Left ventricle myocardium inferior (tissue), 1 donor: ENCODE data around the gene TCL1A. TPM values are rescaled to one million over a fixed set of nuclear protein-coding genes. Genes with fewer than 3 reads are reported as not detected.
"Not testable (repeated sequence)": the region's sequence is repeated elsewhere in the genome, so short reads cannot be mapped to it uniquely, and the experiment has no call there.

Experiments
- DNase-seq: peaks from one replicate; pipeline ENCODE4 v3.0.0-alpha.2; 2020
- H3K27ac ChIP-seq: fragments of 200-600 bp; replicated peaks from 2 replicates; pipeline ENCODE4 v1.8.0; 2021
- H3K27me3 ChIP-seq: fragments of 200-600 bp; 2 replicates; pipeline ENCODE4 v1.8.0; 2021; ENCODE audit warnings: low read depth
- H3K36me3 ChIP-seq: fragments of 200-600 bp; 2 replicates; pipeline ENCODE4 v1.8.0; 2021
- H3K4me1 ChIP-seq: fragments of 200-600 bp; 2 replicates; pipeline ENCODE4 v1.8.0; 2021
- H3K4me3 ChIP-seq: fragments of 200-600 bp; 2 replicates; pipeline ENCODE4 v1.8.0; 2021; ENCODE audit warnings: mild to moderate bottlenecking, moderate library complexity
- H3K9me3 ChIP-seq: fragments of 200-600 bp; replicated peaks from 2 replicates; pipeline ENCODE4 v1.8.0; 2021
- CTCF ChIP-seq: fragments of 200-600 bp; IDR thresholded peaks from 2 replicates; pipeline ENCODE4 v1.8.0; 2021; ENCODE audit warnings: antibody characterized with exemption, mild to moderate bottlenecking, borderline replicate concordance
- intact Hi-C: fragments of 100-400 bp; cut with micrococcal nuclease; formaldehyde crosslinking; loops from one replicate; pipeline ENCODE4 v1.11.0; 2022
- total RNA-seq: library from RNA; stranded (reverse); fragmentation: NEBNext Ultra II Directional; extraction: Animal tissue kit (Norgen Biotek cat#: 25700); gene quantifications from one replicate; pipeline ENCODE4 v1.2.1, GENCODE V29; 2021
- donor health status: DM: no; HTN: yes; CAD: no; lungs with severe emphysema.

Gene TCL1A
- total RNA-seq, 1 donor from 2014 or later = not detected

DNA sequence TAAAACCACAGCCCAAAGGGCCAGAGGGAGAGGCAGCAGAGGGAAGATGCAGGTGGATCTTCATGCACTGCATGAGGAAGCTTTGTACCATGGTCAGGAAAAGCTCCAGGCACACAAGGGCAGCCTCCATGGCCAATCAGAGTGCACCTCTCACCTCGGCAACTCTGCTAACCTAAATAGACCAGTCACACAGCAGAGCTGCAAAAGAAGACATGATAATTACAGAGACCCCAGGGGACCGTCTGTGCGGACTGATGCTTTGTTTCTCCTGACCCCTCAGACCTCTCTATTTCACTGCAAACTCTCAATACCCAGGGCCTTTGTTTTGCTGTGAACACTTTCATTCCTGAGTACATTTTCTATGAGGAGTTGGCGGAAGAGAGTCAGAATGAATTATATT is 38.4 kb downstream of the TCL1A start:
- TF ChIP-seq CTCF = no peak
- no peak overlapping the region for H3K4me3 ChIP-seq
- no peaks in the 10 kb centered on the region for H3K4me1 ChIP-seq
- peaks cover 12% of the 10 kb centered on the region for H3K9me3 ChIP-seq
- no peaks in the 10 kb centered on the region for H3K36me3 ChIP-seq
- no peak for DNase-seq
- intact Hi-C loops = no loop called here
- H3K27ac ChIP-seq = no peak overlapping the region
- peaks cover 90% of the 10 kb centered on the region for H3K27me3 ChIP-seq

DNA sequence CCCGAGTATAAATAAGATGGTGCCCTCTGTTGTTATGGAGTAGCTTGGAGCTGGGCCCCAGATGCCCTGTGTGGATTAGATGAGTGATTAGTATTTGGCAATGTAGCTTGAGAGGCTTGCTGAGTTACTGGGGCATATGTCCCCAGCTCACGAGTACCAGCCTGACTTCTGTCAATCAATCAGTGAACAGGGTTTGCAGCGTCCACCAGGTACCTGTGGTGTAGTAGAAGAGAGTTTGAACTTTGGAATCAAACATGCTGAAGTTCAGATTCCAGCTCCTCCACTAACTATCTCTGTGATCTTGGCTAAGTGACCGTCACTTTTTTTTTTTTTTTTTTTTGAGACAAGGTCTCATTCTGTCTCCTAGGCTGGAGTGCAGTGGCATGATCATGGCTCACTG is 39.3 kb downstream of the TCL1A start:
- no peak for DNase-seq
- H3K4me3 ChIP-seq = no peak overlapping the region
- no peaks in the 10 kb centered on the region for H3K4me1 ChIP-seq
- H3K9me3 ChIP-seq = peaks cover 12% of the 10 kb centered on the region
- no peak for TF ChIP-seq CTCF
- no peaks in the 10 kb centered on the region for H3K36me3 ChIP-seq
- H3K27me3 ChIP-seq = peaks cover 90% of the 10 kb centered on the region
- intact Hi-C loops = no loop called here
- no peak overlapping the region for H3K27ac ChIP-seq

DNA sequence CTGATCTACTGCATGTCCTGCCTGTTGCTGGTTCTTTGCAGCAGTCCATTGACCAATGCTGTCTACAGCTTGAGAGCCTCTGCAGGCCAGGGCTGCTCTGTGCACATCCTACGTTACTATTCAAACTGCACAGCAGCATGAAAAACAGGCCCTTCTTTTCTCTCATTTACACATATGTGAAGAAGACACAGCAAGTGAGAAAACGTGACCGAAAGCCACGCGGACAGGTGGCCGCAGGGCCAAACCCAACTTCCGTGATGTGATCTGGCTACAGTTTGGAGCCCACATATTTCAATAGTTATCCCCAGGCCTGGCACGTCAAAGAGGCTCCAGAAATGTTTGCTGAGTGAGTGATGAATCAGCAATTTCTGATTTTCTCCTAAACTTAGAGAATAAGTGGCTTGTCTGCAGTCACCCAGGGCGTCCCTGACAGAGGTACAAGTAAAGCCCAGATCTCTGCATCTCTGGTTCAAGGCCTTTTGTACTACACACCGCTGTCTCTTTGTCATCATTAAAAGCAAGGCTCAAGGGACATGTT is 45.6 kb downstream of the TCL1A start:
- no peak for DNase-seq
- intact Hi-C loops = no loop called here
- H3K36me3 ChIP-seq = no peaks in the 10 kb centered on the region
- H3K27ac ChIP-seq = no peak overlapping the region
- H3K9me3 ChIP-seq = no peaks in the 10 kb centered on the region
- no peak for TF ChIP-seq CTCF
- peaks cover 73% of the 10 kb centered on the region for H3K27me3 ChIP-seq
- no peak overlapping the region for H3K4me3 ChIP-seq
- peaks cover 8% of the 10 kb centered on the region for H3K4me1 ChIP-seq

GRCh38 chr14:95667249-95667693 is 46.7 kb downstream of the TCL1A start:
- DNase-seq = no peak
- no peak overlapping the region for H3K4me3 ChIP-seq
- no peaks in the 10 kb centered on the region for H3K9me3 ChIP-seq
- H3K4me1 ChIP-seq = peaks cover 14% of the 10 kb centered on the region
- TF ChIP-seq CTCF = no peak
- H3K36me3 ChIP-seq = no peaks in the 10 kb centered on the region
- intact Hi-C loops = no loop called here
- H3K27me3 ChIP-seq = peaks cover 65% of the 10 kb centered on the region
- H3K27ac ChIP-seq = no peak overlapping the region

DNA sequence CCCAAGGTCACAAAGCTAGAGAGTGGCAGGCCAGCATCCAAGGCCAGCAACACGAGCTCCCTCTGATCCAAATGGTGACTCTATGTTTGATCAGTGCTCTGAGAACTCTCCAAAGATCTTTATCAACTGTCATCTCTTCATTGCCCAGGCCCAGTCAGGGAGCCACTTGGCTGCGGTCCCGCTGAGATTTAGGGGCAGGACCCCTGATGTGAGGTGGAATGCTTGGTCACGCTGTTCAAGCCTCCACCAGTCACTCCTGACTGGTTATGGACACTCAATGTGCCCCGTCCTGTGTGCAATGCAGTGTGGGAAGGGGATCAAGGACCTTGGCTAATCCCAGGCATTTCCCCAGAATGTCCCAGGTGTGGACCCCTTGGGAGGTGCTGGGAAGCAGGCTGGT is 47.5 kb downstream of the TCL1A start:
- no peak for TF ChIP-seq CTCF
- H3K4me3 ChIP-seq = no peak overlapping the region
- peaks cover 14% of the 10 kb centered on the region for H3K4me1 ChIP-seq
- H3K9me3 ChIP-seq = no peaks in the 10 kb centered on the region
- intact Hi-C loops = no loop called here
- no peaks in the 10 kb centered on the region for H3K36me3 ChIP-seq
- H3K27ac ChIP-seq = no peak overlapping the region
- no peak for DNase-seq
- H3K27me3 ChIP-seq = peaks cover 65% of the 10 kb centered on the region

DNA sequence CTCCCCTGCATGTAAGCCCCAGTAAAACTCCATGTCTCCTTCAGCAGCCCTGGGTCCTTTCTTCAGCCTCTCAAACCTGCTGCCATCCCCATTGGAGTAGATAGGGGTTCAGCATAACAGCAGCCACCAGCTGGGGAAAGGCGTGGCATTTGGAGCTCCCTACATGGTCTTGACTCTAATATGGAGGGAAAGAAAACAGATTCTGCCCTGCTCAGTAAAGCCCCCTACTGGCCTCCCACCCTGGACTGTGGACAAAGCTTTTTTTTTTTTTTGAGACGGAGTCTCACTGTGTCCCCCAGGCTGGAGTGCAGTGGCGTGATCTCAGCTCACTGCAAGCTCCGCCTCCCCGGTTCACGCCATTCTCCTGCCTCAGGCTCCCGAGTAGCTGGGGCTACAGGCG is 48.4 kb downstream of the TCL1A start:
- H3K4me3 ChIP-seq, H3K27ac ChIP-seq, H3K9me3 ChIP-seq, DNase-seq, intact Hi-C loops, H3K36me3 ChIP-seq: not testable (repeated sequence)
- Histone ChIP-seq H3K27me3 (peaks cover 65% of the 10 kb centered on the region), H3K4me1 (peaks cover 14% of the 10 kb centered on the region)
